ENCODE data around the gene DENND6B.

DENND6B gene

GRCh38 chr22:50287731-50288130 is 39.1 kb downstream of the DENND6B start:
- TF ChIP-seq, protein P1, sequence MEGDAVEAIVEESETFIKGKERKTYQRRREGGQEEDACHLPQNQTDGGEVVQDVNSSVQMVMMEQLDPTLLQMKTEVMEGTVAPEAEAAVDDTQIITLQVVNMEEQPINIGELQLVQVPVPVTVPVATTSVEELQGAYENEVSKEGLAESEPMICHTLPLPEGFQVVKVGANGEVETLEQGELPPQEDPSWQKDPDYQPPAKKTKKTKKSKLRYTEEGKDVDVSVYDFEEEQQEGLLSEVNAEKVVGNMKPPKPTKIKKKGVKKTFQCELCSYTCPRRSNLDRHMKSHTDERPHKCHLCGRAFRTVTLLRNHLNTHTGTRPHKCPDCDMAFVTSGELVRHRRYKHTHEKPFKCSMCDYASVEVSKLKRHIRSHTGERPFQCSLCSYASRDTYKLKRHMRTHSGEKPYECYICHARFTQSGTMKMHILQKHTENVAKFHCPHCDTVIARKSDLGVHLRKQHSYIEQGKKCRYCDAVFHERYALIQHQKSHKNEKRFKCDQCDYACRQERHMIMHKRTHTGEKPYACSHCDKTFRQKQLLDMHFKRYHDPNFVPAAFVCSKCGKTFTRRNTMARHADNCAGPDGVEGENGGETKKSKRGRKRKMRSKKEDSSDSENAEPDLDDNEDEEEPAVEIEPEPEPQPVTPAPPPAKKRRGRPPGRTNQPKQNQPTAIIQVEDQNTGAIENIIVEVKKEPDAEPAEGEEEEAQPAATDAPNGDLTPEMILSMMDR (IDR thresholded peaks at IDR 0.05): no peak
- DNase-seq (ENCODE audit: low spot score): no peak
- no peak overlapping the region for H3K4me3 ChIP-seq
- H3K27ac ChIP-seq: no peak overlapping the region

- H3K27ac ChIP-seq: no peak overlapping the region
- no peak overlapping the region for H3K4me3 ChIP-seq
- no peak for DNase-seq (ENCODE audit: low spot score)
- TF ChIP-seq, protein P1 (IDR thresholded peaks at IDR 0.05): no peak
These were observed 40.0 kb downstream of the DENND6B start for GRCh38 chr22:50286701-50287318.

GRCh38 chr22:50286275-50286674 is 40.5 kb downstream of the DENND6B start:
- Histone ChIP-seq H3K4me3 (no peak overlapping the region), H3K27ac (no peak overlapping the region)
- no peak for DNase-seq (ENCODE audit: low spot score)
- TF ChIP-seq, protein P1 (IDR thresholded peaks at IDR 0.05): no peak

- TF ChIP-seq, protein P1 (IDR thresholded peaks at IDR 0.05): no peak
These were observed 41.1 kb downstream of the DENND6B start for GRCh38 chr22:50285568-50286229.

DNA sequence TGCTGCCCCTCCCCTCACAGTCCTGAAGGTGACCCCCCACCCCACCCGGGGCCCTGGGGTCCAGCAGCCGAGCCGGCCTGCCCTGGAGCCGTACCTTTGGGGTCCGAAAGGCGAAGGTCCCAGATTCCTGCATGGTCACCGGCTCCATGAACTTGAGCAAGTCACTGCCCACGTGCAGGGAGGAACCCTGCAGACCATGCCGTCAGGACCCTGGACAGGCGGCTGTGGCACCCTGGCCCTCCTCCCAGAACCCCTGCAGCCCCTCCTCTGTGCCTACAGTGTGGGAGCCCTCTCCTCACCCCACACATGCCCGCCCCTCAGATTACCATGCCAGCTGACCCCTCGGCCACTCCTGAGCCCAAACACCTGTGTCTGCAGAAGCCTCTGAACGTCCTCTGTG is 42.3 kb downstream of the DENND6B start:
- no peak overlapping the region for H3K4me3 ChIP-seq
- DNase-seq (ENCODE audit: low spot score): no peak
- TF ChIP-seq, protein P1 (IDR thresholded peaks at IDR 0.05): no peak
- H3K27ac ChIP-seq: no peak overlapping the region

More at GRCh38 chr22:50285568-50286229, 41.1 kb downstream of the DENND6B start:
- DNase-seq (ENCODE audit: low spot score): no peak
- no peak overlapping the region for H3K27ac ChIP-seq
- H3K4me3 ChIP-seq: no peak overlapping the region

- no peak overlapping the region for H3K27ac ChIP-seq
- TF ChIP-seq, protein P1 (IDR thresholded peaks at IDR 0.05): no peak
- no peak for DNase-seq (ENCODE audit: low spot score)
- H3K4me3 ChIP-seq: no peak overlapping the region
These were observed 43.0 kb downstream of the DENND6B start for GRCh38 chr22:50283821-50284220.
